HAP-1 (cell line): ENCODE measurements around the gene ATAD3C.

Experiments
- DNase-seq, 2 experiments: peaks; one replicate each; pipeline ENCODE4 v3.0.0-alpha.2; 2016 to 2020; ENCODE audit warnings: low spot score in 2 of 2
- H3K27me3 ChIP-seq: fragments of 250-450 bp; sonication (Bioruptor Pico); 2 replicates; pipeline ENCODE4 v1.5.1; 2020; ENCODE audit warnings: low read depth, mild to moderate bottlenecking, moderate library complexity
- H3K36me3 ChIP-seq: fragments of 250-450 bp; sonication (Bioruptor Pico); replicated peaks from 2 replicates; pipeline ENCODE4 v1.5.1; 2020; ENCODE audit warnings: mild to moderate bottlenecking
- H3K4me1 ChIP-seq: fragments of 250-450 bp; sonication (Bioruptor Pico); 2 replicates; pipeline ENCODE4 v1.5.1; 2020; ENCODE audit warnings: mild to moderate bottlenecking
- H3K4me3 ChIP-seq: fragments of 250-450 bp; sonication (Bioruptor Pico); 2 replicates; pipeline ENCODE4 v1.5.1; 2020; ENCODE audit warnings: mild to moderate bottlenecking, moderate library complexity
- H3K9me3 ChIP-seq: fragments of 250-450 bp; sonication (Bioruptor Pico); 2 replicates; pipeline ENCODE4 v1.5.1; 2020; ENCODE audit warnings: mild to moderate bottlenecking, moderate library complexity
- in situ Hi-C: fragments of 300-500 bp; cut with MboI; formaldehyde crosslinking; loops from 3 replicates; pipeline ENCODE4 v1.14.3; 2020; ENCODE audit warnings: low sequenced_read_pairs, inconsistent platforms, mixed read lengths

The ATAD3C gene

DNA sequence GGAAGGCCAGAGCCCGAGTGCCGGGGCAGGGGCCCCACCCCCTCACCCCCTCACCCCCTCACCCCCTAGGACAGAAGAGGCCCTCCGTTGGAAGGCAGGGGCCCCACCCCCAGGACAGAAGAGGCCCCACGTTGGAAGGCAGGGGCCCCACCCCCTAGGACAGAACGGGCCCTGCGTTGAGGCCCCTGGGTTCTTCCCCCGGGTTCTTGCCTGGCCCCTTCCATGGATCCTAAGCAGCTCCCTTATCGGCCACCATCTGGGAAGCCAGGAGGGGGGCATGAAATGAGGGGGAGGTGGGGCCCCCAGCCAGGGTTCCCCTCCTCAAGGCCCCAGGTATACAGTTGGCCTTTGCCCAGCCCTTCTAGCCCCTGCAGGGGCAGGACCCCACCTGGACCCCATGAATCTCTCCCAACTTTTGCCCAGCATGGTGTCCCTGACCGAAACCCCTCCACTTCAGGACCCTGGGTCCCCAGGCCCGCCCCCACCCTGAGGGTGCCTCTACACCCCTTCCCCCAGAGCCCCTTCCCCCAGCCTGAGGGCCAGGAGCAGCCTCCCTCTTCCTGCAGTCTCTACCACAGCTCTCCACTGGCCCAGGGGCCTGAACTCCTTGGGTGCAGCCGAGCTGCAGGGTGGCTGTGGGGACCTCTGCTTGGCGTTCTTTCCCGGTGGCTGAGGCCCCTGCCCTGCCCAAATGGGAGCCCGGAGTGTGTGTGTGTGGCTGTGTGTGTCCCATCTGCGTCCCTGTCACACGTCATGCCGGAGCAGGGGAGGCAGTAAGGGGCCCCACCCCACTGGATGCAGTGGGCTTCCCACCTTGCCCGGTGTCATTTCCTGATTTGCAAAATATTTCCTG is 18.3 kb upstream of the ATAD3C start:
- in situ Hi-C loops, result no loop called here
- no peak for DNase-seq
- Histone ChIP-seq H3K27me3 (no peaks in the 10 kb centered on the region), H3K4me3 (no peak overlapping the region), H3K4me1 (peaks cover 19% of the 10 kb centered on the region), H3K36me3 (no peaks in the 10 kb centered on the region), H3K9me3 (no peaks in the 10 kb centered on the region)

DNA sequence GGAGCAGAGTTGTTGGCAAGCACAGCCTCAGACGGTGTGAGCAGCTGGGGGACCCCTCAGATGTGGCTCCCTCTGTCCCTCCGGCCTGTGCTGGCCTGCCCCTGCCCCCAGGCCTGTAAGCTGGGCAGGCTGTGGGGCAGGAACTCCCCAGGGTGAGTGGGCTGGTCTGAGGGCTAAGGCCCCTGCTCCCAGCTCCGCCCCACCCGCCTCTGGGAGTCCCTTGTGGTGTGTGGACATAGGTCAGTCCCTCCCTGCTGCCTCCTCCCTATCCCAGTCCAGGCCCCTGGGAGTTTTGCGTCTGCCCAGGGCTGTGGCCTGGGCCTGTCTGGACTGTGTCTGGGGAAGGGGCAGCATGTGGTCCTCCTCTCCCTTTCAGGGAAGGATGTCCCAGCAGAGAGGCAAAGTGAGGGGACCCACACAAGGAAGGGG is 17.6 kb upstream of the ATAD3C start:
- peaks cover 21% of the 10 kb centered on the region for H3K4me1 ChIP-seq
- H3K9me3 ChIP-seq, result no peaks in the 10 kb centered on the region
- no peaks in the 10 kb centered on the region for H3K36me3 ChIP-seq
- H3K4me3 ChIP-seq, result no peak overlapping the region
- H3K27me3 ChIP-seq, result no peaks in the 10 kb centered on the region
- in situ Hi-C loops, result no loop called here
- peak in 1 of 2 experiments; percentile 47 for DNase-seq

DNA sequence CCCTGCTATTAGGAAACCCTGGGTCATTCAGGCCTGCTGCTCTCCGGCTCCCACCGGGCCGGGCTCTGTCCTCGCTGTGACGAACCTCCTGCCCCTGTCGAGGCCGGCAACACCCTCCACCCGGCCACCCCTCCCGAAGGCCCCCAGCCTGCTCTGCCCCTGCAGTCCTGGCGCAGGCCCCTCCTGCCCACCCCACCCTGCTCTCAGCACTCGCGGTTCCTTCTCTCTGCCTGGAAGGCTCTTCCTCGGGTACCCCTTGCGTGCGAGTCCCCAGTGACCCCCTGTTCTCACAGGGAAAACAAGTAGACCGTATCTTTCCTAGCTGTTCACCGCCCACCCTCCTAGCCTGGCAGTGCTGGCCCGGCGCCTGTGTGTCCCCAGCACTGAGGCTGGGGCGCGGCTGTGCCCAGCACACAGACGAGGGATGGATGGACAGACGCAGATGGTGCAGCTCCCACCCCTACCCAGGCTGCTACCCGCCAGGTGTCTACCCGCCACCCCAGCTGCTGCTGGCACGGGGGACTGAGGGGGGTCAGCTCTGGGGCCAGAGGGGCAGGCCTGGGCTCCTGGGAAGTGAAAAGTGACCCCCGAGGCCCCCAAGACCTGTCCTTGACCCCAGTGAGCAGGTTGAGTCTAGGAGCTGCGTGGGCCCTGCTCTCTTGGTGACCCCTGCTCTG is 17.1 kb upstream of the ATAD3C start:
- no peak overlapping the region for H3K4me3 ChIP-seq
- no peak for DNase-seq
- in situ Hi-C loops, result no loop called here
- H3K36me3 ChIP-seq, result no peaks in the 10 kb centered on the region
- H3K27me3 ChIP-seq, result no peaks in the 10 kb centered on the region
- peaks cover 21% of the 10 kb centered on the region for H3K4me1 ChIP-seq
- H3K9me3 ChIP-seq, result no peaks in the 10 kb centered on the region

DNA sequence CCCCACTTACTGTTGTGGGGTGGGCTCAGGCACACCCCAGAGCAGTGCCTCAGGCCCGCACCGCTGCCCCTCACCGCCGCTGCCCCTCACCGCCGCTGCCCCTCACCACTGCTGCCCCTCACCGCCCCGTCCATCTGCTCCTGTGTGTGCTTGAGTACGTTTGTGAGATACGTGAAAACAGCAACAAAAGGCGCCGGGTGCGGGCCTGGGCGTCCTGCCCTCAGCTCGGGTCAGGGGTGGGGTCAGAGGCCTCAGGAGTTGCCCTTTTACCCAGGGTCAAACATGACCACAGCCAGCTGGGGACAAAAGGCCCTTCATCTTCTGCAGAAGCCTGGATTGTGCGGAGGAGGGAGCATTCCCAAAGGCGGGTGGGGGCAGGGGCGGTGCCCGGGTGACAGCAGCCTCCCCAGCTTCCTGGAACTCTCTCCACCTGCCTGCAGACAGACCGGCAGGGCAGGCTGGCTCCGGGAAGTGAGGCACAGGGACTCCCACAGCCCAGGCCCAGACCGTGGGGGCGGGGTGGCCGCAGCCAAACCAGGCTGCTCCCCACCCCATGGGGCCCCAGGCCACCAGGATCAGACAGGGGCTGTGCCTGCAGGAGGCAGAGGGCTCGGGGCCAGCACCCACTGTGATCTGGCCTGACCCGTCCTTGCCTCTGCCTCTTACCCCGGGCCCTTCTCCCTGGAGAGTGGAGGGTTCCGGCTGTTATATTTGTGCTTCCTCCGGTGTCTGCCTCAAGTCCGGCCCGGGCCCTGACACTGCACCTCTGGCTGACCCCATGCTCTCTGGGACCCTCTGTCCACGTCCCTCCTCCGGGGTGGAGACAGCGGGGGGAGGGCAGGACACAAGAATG is 16.3 kb upstream of the ATAD3C start:
- Histone ChIP-seq H3K4me3 (no peak overlapping the region), H3K36me3 (no peaks in the 10 kb centered on the region), H3K4me1 (peaks cover 21% of the 10 kb centered on the region), H3K9me3 (no peaks in the 10 kb centered on the region), H3K27me3 (no peaks in the 10 kb centered on the region)
- in situ Hi-C loops, result no loop called here
- peak; percentile 42 to 75 for DNase-seq

DNA sequence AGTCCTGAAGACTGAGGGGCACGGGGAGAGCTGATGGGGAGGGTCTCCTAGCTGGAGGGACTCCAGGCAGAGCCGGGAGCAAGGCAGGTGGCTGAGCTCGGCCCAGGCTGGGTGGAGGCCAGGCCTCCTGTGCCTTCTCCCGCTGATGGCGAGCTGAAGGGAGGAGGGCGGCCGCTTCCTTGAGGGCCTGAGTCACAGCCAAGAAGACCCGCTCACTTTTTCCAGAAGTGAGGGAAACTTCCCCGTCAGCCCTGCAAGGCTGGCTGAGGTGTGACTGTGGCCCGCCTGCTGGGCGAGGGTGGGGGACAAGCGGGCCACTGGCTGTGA is 15.7 kb upstream of the ATAD3C start:
- Histone ChIP-seq H3K36me3 (no peaks in the 10 kb centered on the region), H3K9me3 (no peaks in the 10 kb centered on the region), H3K4me1 (peaks cover 21% of the 10 kb centered on the region), H3K27me3 (no peaks in the 10 kb centered on the region), H3K4me3 (no peak overlapping the region)
- in situ Hi-C loops, result no loop called here
- no peak for DNase-seq

DNA sequence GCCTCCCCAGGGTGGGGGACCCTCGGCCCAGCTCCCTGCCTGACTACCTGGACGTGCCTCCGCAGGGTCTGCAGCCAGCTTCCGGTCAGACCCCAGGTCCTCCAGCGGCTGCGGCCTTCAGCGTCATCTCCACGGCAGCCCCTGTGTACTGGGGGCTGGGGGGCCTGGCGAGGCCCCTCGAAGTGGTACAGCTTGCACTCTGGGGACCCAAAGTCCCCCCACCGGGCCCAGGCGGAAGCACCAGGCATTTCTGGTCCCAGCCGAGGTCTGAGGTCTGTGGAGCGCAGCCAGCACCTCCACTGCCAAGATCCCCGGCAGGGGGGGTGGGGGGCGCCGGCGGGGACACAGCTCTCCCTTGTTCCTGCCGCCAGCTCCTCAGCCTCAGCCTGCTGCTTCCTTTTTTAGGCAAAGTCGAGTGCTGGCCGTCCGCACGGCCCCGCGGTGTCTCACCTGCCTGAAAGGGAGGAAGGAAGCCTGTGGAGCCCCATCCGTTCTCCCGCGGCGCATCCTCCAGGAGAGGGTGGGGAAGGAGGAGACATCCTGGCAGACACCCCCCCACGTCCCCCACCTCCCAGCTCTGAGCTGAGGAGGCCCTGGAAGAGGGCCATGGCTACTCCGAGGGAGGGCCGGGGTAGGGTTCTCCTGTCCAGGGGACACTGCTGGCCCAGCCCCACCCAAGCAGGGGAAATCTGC is 15.2 kb upstream of the ATAD3C start:
- in situ Hi-C loops, result no loop called here
- Histone ChIP-seq H3K27me3 (no peaks in the 10 kb centered on the region), H3K4me1 (peaks cover 21% of the 10 kb centered on the region), H3K9me3 (no peaks in the 10 kb centered on the region), H3K4me3 (peak overlapping the region; percentile 36), H3K36me3 (no peaks in the 10 kb centered on the region)
- DNase-seq, result no peak

DNA sequence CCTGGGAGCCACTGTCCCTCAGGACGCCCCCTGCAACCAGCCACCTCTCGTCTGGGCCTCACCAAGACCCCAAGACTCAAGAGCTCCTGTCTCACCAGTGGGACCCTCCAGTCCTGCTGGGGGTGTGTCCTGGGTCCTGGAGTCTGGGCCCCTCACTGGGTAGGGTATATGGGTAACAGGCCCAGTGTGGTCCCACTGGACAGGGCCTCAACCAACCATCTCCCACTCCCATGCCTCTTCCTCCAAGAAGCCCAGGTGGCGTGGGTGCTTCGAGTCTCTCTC is 14.7 kb upstream of the ATAD3C start:
- H3K27me3 ChIP-seq, result no peaks in the 10 kb centered on the region
- no peak for DNase-seq
- no peaks in the 10 kb centered on the region for H3K9me3 ChIP-seq
- peak overlapping the region; percentile 36 for H3K4me3 ChIP-seq
- H3K36me3 ChIP-seq, result no peaks in the 10 kb centered on the region
- in situ Hi-C loops, result loop anchor here (5.0 kb wide), 1 partner anchor 32 kb away; no protein-coding TSS in a partner anchor
- peaks cover 21% of the 10 kb centered on the region for H3K4me1 ChIP-seq

DNA sequence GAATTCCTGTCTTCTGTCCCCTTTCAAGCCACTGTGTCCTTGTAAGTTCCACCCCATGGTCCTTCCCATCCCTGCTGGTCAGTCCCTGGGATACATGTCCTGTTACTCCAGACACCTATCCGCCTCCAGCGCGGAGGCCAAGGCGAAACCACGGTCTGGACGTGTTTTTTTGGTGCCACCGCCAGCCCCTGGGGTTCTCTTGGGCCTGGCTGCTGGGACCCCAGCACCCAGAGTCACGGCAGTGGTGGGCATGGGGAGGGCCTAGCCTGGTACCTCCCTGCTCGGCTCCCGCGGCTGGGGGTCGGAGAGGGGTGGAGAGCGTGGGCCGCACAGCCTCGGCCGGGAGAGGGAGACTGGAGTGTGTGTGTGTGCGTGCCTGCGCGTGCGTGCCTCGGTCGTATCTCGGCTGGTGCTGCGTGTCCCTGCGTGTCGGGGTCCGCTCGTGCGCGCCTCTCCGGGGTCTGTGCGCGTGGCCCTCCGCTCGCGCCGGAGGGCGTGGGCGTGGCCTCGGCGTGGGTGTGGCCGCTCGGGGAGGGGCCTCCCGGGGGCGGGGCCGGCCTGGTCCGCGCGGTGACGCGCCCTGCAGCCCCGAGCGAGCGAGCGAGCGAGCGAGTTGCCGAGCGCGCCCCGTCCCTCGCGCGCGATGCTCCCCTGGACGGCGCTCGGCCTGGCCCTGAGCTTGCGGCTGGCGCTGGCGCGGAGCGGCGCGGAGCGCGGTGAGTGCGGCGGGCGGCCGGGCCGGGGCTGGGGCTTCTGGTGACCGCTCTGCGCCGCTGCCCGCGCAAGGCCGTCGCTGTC is 14.2 kb upstream of the ATAD3C start, which contains the start of gene VWA1:
Gene VWA1 (plus strand): TSS at position 585 of the 798 bp plus-strand sequence. CDS start 59 bp downstream, at position 644.
- H3K4me1 ChIP-seq, result peaks cover 21% of the 10 kb centered on the region
- H3K27me3 ChIP-seq, result no peaks in the 10 kb centered on the region
- in situ Hi-C loops, result loop anchor here (5.0 kb wide), 1 partner anchor 33 kb away; no protein-coding TSS in a partner anchor
- peak; percentile 45 to 85 for DNase-seq
- no peaks in the 10 kb centered on the region for H3K9me3 ChIP-seq
- peaks cover 2% of the 10 kb centered on the region; the same call in 1 of the 2 replicates for H3K36me3 ChIP-seq
- H3K4me3 ChIP-seq, result peak within 1 kb of the TSS; percentile 56

DNA sequence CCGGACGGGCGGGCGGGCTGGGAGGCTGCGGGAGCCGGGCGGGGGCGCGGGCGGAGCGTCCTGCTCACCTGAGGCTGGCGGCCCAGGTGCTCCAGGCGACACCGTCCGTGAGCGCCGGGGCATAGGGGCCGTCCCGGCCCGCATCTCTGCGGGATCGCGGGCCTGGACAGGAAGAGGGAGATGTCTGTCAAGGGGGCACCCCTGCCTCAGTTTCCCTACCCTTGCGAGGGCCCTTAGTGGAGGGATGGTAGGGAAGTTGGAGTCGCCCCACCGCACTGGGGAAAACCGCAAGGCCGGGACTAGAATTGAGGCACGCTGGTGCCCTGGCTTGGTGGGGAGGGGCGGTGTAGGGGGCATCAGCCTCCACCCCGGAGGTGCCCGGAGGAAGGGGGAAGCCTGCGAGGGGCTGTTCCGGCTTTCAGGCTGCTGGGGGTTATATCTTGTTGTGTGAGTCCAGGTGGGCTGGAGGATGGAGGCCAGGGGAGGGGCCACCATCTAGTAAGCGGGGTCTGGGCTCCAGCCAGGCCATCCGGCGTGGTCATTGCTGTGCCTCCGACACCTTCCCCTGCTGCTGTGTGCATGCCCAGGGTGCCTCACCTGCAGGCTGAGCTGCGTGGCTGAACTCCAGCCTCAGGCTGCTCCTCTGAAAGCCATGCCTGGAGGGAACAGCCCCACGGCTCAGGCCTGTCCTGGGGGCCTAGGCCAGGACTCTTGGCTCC is 13.4 kb upstream of the ATAD3C start:
- Histone ChIP-seq H3K36me3 (peaks cover 7% of the 10 kb centered on the region), H3K4me3 (peak overlapping the region; percentile 56), H3K27me3 (no peaks in the 10 kb centered on the region), H3K9me3 (no peaks in the 10 kb centered on the region), H3K4me1 (peaks cover 27% of the 10 kb centered on the region)
- in situ Hi-C loops, result loop anchor here (5.0 kb wide), 1 partner anchor 34 kb away; no protein-coding TSS in a partner anchor
- no peak for DNase-seq

DNA sequence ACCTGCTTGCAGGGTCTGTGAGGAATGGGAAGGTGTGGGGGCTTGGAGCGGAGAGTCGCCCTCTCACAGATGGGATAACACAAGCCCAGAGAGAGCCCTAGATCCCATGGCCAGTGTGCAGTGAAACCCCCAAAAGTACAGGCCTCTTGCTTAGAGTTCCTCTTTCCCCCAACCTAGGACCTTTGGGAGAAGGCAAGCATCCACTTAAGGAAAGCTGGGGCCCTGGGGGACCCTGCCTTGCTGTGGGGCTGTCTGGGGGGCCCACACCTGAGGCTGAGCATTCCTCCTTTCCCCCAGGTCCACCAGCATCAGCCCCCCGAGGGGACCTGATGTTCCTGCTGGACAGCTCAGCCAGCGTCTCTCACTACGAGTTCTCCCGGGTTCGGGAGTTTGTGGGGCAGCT is 12.9 kb upstream of the ATAD3C start:
- Histone ChIP-seq H3K36me3 (peaks cover 7% of the 10 kb centered on the region), H3K9me3 (no peaks in the 10 kb centered on the region), H3K4me3 (peak overlapping the region; percentile 56), H3K27me3 (no peaks in the 10 kb centered on the region), H3K4me1 (peaks cover 28% of the 10 kb centered on the region)
- no peak for DNase-seq
- in situ Hi-C loops, result loop anchor here (5.0 kb wide), 1 partner anchor 34 kb away; no protein-coding TSS in a partner anchor

DNA sequence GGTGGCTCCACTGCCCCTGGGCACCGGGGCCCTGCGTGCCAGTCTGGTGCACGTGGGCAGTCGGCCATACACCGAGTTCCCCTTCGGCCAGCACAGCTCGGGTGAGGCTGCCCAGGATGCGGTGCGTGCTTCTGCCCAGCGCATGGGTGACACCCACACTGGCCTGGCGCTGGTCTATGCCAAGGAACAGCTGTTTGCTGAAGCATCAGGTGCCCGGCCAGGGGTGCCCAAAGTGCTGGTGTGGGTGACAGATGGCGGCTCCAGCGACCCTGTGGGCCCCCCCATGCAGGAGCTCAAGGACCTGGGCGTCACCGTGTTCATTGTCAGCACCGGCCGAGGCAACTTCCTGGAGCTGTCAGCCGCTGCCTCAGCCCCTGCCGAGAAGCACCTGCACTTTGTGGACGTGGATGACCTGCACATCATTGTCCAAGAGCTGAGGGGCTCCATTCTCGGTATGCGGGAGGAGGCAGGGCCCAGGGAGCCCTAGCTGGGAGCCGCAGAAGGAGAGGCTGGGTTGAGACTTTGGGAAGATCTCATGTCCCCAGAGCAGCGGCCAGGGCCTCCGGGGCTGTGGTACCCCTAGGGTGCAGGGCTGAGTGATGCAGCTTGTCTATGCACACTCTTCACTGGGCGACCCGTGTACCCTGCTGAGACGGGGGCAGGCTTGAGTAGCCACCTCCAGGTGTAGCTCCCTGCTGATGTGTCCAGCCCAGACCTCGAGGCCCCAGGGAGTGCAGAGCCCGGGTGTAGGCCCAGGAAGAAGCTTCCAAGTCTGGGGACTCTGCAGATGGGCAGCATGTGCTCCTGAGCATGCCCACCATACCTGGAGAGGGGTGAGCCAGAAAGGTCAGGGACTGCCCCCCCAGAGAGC is 12.2 kb upstream of the ATAD3C start:
- Histone ChIP-seq H3K4me3 (peak overlapping the region; percentile 56), H3K36me3 (peaks cover 7% of the 10 kb centered on the region), H3K4me1 (peaks cover 28% of the 10 kb centered on the region), H3K27me3 (no peaks in the 10 kb centered on the region), H3K9me3 (no peaks in the 10 kb centered on the region)
- in situ Hi-C loops, result loop anchor here (5.0 kb wide), 1 partner anchor 35 kb away; no protein-coding TSS in a partner anchor
- DNase-seq, result no peak
